Vagina (tissue), 2 donors: ENCODE data around the gene MAD1L1. TPM values are rescaled to one million over a fixed set of nuclear protein-coding genes. Genes with fewer than 3 reads are reported as not detected.

ENCODE experiments used
- DNase-seq, 2 donors: peaks; one replicate each; pipeline ENCODE4 v3.0.0-alpha.2; 2017; ENCODE audit errors: extremely low spot score in 2 of 2
- H3K27ac ChIP-seq: fragments of 200-600 bp; sonication (generic); one replicate; pipeline ENCODE4 v1.5.1; 2019
- H3K27me3 ChIP-seq: fragments of 200-600 bp; sonication (generic); one replicate; pipeline ENCODE4 v1.5.1; 2019
- H3K36me3 ChIP-seq, 2 donors: fragments of 200-600 bp; sonication (generic); one replicate each; pipeline ENCODE4 v1.5.1; 2017 to 2019
- H3K4me1 ChIP-seq: fragments of 200-600 bp; sonication (generic); one replicate; pipeline ENCODE4 v1.5.1; 2019
- H3K4me3 ChIP-seq, 2 donors: fragments of 200-600 bp; sonication (generic); 1 replicate in 1 of 2; 2 replicates in 1 of 2; pipeline ENCODE4 v1.5.1; 2016 to 2019
- H3K9me3 ChIP-seq: fragments of 200-600 bp; sonication (generic); one replicate; pipeline ENCODE4 v1.5.1; 2019
- POLR2A ChIP-seq, 2 donors: fragments of 450-650 bp; IDR thresholded peaks; one replicate each; pipeline ENCODE4 v1.6.1; 2017; ENCODE audit warnings: antibody characterized with exemption in 2 of 2, mild to moderate bottlenecking in 2 of 2, moderate library complexity in 2 of 2
- POLR2AphosphoS5 ChIP-seq, 2 donors: sonication (generic); formaldehyde crosslinking; IDR thresholded peaks; one replicate each; pipeline ENCODE4 v1.9.0; 2017; ENCODE audit warnings: antibody characterized with exemption in 2 of 2, mild to moderate bottlenecking in 2 of 2, low read depth in 1 of 2; ENCODE audit not compliant: insufficient read depth in 1 of 2
- intact Hi-C: fragments of 100-400 bp; cut with DNase I; formaldehyde crosslinking; loops from one replicate; pipeline ENCODE4 v1.15.1; 2023
- total RNA-seq: library from RNA; depleted of rRNA; stranded (reverse); fragments of >200 nt; gene quantifications from one replicate; pipeline ENCODE4 v1.2.3, GENCODE V29; 2016
- TF ChIP-seq, protein P1 (sequence below), 3 experiments: fragments of 450-650 bp in 2 of 3; fragments of 200-600 bp in 1 of 3; sonication (generic) in 1 of 3; IDR thresholded peaks; one replicate each; pipeline ENCODE4 v1.5.1; 2017 to 2019; ENCODE audit warnings: antibody characterized with exemption in 3 of 3, mild to moderate bottlenecking in 2 of 3, moderate library complexity in 2 of 3

Gene MAD1L1
- total RNA-seq, 1 donor from 2014 or later = 62.4 TPM

DNA sequence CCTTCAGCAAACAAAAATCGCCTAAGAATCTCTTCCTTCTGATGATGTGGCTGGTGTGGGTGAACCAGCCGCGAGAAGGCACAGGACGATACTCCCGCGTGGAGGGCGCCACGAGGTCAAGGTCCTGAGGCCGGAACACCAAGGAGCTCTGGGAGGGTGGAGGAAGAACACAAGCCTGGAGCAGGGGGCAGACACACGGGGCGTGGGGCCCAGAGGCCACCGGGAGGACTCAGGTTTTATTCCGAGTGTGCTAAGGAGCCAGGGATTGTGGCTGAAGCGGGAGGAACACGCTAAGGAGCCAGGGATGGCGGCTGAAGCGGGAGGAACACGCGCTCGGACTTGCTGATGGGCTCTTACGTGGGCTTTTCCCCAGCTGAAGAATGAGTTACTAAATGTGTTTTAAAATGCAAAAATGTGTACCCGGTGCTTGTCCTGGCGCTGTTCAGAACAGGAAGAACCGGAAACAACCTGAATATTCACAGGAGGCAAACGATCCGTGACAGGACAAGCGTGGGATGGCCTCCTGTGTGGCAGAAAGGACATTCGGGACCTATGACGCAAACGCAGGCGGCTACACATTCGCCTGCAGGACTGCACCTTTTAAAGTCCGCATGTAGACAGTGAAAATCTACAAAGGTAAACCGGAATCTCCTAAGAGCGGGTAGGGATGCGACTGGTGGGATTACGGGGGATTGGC lies 64.0 kb downstream of the MAD1L1 start:
- Histone ChIP-seq H3K36me3 (no peaks in the 10 kb centered on the region), H3K9me3 (no peaks in the 10 kb centered on the region), H3K27ac (no peak overlapping the region), H3K4me3 (no peak overlapping the region), H3K27me3 (no peaks in the 10 kb centered on the region), H3K4me1 (no peaks in the 10 kb centered on the region)
- no peak for DNase-seq
- TF ChIP-seq, protein P1, sequence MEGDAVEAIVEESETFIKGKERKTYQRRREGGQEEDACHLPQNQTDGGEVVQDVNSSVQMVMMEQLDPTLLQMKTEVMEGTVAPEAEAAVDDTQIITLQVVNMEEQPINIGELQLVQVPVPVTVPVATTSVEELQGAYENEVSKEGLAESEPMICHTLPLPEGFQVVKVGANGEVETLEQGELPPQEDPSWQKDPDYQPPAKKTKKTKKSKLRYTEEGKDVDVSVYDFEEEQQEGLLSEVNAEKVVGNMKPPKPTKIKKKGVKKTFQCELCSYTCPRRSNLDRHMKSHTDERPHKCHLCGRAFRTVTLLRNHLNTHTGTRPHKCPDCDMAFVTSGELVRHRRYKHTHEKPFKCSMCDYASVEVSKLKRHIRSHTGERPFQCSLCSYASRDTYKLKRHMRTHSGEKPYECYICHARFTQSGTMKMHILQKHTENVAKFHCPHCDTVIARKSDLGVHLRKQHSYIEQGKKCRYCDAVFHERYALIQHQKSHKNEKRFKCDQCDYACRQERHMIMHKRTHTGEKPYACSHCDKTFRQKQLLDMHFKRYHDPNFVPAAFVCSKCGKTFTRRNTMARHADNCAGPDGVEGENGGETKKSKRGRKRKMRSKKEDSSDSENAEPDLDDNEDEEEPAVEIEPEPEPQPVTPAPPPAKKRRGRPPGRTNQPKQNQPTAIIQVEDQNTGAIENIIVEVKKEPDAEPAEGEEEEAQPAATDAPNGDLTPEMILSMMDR (IDR thresholded peaks at IDR 0.05) = no peak
- TF ChIP-seq POLR2A (IDR thresholded peaks at IDR 0.05) (no peak), POLR2AphosphoS5 (IDR thresholded peaks at IDR 0.05; ENCODE audit: insufficient read depth in 1 of 2, low read depth in 1 of 2) (no peak)
- intact Hi-C loops = no loop called here

DNA sequence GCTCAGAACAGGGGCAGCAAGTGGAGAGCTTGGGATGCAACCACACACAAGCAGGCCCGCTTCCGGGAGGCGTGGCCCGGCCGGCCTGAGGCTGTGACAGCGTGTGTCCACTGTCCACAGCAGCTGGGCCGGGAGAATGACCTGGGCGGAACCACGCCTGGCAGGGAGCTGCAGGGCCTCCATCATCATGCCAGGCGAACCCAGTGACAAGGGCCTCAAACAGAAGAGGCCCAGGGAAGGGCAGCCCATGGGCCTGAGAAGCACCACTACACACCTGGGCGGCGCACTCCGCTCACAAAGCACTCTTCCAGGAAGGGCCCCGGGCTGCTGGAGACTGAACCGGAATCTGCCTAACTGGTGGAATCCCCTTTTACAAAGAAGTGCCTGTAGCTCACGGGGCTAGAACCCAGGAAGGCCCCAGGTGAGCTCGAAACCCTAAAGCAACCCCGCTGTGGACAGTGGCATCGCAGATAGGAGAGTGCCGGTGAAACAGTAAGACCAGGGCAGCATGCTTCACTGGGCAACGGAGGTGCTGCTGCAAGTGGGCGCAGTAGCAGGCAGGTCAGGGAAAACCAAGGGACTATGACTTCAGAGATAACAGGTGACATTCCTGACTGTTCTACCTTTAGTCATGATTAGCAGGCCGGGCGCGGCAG lies 66.0 kb downstream of the MAD1L1 start:
- no peaks in the 10 kb centered on the region for H3K36me3 ChIP-seq
- TF ChIP-seq, protein P1 (IDR thresholded peaks at IDR 0.05) = no peak
- TF ChIP-seq POLR2AphosphoS5 (IDR thresholded peaks at IDR 0.05; ENCODE audit: insufficient read depth in 1 of 2, low read depth in 1 of 2) (no peak), POLR2A (IDR thresholded peaks at IDR 0.05) (no peak)
- intact Hi-C loops = no loop called here
- H3K27me3 ChIP-seq = no peaks in the 10 kb centered on the region
- H3K4me1 ChIP-seq = no peaks in the 10 kb centered on the region
- H3K27ac ChIP-seq = no peak overlapping the region
- DNase-seq = no peak
- H3K9me3 ChIP-seq = no peaks in the 10 kb centered on the region
- H3K4me3 ChIP-seq = no peak overlapping the region

DNA sequence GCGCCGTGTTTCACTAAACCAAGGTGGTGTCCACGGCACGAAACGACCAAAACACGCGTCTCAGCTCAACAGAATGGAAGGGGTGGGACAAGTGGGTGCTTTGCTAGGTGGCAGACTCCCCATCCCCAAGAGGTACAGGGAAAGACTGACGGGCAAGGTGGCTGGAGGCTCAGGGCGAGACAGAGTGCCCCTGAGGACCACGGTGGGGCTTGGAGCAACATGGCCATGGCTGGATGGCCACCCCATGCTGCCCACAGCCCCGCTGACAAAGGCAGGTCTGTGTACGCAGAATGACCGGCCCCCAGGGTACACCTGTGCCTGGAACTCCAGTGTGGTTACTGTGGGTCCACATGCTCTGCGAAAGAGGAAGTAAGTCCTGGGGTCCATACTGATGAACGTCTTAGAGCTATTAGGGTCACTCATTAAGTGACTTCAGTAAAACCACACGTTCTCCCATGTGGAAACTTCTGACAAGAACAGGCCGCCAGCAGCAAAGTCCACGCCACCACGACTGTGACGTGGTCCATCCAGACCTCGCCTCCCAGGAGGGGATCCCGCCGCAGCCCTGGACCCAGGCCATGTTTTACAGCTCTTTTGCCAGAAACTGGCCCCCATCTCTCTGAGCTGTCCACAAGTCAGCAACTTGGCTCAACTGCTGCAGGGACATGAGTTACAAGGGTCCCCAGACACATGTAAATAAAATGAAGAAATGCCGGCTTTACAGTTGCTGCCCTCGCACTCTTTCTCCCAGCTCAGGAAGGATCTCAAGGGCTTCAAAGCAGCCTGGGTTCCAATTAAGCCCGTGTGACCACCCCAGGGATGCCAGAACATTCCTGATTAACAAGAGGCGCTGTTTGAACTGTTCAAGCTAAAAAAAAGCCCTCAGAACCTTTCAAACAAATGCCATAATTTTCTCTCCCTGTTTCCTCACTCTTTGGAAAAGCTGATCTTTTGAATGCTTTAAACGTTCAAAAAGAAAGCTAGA lies 66.8 kb downstream of the MAD1L1 start:
- no peak for DNase-seq
- no peak for TF ChIP-seq POLR2AphosphoS5 (IDR thresholded peaks at IDR 0.05; ENCODE audit: insufficient read depth in 1 of 2, low read depth in 1 of 2)
- Histone ChIP-seq H3K9me3 (no peaks in the 10 kb centered on the region), H3K27me3 (no peaks in the 10 kb centered on the region), H3K36me3 (no peaks in the 10 kb centered on the region), H3K4me1 (no peaks in the 10 kb centered on the region), H3K4me3 (no peak overlapping the region), H3K27ac (no peak overlapping the region)
- intact Hi-C loops = no loop called here

DNA sequence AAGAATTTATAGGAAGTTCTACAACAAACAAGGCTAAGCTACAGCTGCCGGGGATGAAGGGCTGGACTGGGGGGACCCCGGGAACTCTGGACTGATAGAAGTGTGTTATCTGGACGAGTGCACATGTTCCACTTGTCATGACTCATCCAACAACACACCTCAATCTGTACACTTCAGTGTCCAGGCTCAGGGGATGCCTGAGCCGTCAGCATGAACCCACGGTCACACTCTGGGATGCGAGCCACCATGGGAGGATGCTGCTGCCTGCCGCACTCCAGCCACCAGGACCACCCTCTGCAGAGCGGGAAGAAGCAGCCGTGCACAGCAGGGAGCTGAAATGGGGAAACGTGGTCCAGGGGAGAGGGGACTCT lies 67.5 kb downstream of the MAD1L1 start:
- intact Hi-C loops = no loop called here
- Histone ChIP-seq H3K36me3 (no peaks in the 10 kb centered on the region), H3K9me3 (no peaks in the 10 kb centered on the region), H3K27me3 (no peaks in the 10 kb centered on the region), H3K4me1 (no peaks in the 10 kb centered on the region), H3K4me3 (no peak overlapping the region), H3K27ac (no peak overlapping the region)
- TF ChIP-seq POLR2A (IDR thresholded peaks at IDR 0.05) = no peak
- TF ChIP-seq, protein P1 (IDR thresholded peaks at IDR 0.05) = no peak
- TF ChIP-seq POLR2AphosphoS5 (IDR thresholded peaks at IDR 0.05; ENCODE audit: insufficient read depth in 1 of 2, low read depth in 1 of 2) = no peak
- no peak for DNase-seq

DNA sequence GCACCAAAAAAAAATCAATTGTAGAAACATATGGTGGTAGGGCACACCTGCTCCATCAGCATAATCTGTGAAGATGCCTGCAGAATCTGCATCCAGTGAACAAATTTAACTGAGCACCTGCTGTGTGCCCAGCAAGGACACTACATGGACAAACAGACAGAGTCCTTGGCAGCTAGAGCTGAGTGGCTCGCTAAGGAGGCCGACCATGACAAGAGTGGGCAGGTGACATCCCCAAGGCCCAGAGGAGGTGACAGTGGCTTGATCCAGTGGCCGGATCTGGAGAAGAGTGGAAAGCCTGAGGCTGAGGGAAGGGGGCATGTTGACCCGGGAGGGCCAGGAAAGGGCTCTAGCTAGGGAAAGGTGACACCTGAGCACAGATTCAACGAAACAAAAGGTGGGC lies 68.1 kb downstream of the MAD1L1 start:
- no peak for DNase-seq
- H3K36me3 ChIP-seq = no peaks in the 10 kb centered on the region
- TF ChIP-seq POLR2AphosphoS5 (IDR thresholded peaks at IDR 0.05; ENCODE audit: insufficient read depth in 1 of 2, low read depth in 1 of 2) = no peak
- TF ChIP-seq POLR2A (IDR thresholded peaks at IDR 0.05) = no peak
- TF ChIP-seq, protein P1 (IDR thresholded peaks at IDR 0.05) = no peak
- H3K4me3 ChIP-seq = no peak overlapping the region
- H3K27me3 ChIP-seq = no peaks in the 10 kb centered on the region
- H3K4me1 ChIP-seq = no peaks in the 10 kb centered on the region
- no peaks in the 10 kb centered on the region for H3K9me3 ChIP-seq
- intact Hi-C loops = no loop called here
- H3K27ac ChIP-seq = no peak overlapping the region
